Measurements from ENCODE around the gene TGM3.

TGM3 gene

GRCh38 chr20:2285613-2286012 lies 10.2 kb upstream of the TGM3 start:
- DNase-seq = no peak

- DNase-seq = no peak
Observed at GRCh38 chr20:2287504-2287903, 8.3 kb upstream of the TGM3 start.

GRCh38 chr20:2289475-2289874 lies 6.3 kb upstream of the TGM3 start:
- peak; percentile 61 for DNase-seq

- no peak for DNase-seq
Observed at GRCh38 chr20:2290486-2290885, 5.3 kb upstream of the TGM3 start.

GRCh38 chr20:2292416-2293110 lies 3.2 kb upstream of the TGM3 start:
- DNase-seq = peak; percentile 99

- no peak for DNase-seq
Observed at GRCh38 chr20:2293486-2293885, 2.3 kb upstream of the TGM3 start.

GRCh38 chr20:2293971-2294370 lies 1.8 kb upstream of the TGM3 start:
- DNase-seq = no peak

- DNase-seq = no peak
Observed at GRCh38 chr20:2295286-2295685, 515 bp upstream of the TGM3 start.

- no peak for DNase-seq
Observed at GRCh38 chr20:2296524-2297356, 939 bp downstream of the TGM3 start.

- no peak for DNase-seq
Observed at GRCh38 chr20:2297357-2297728, 1.5 kb downstream of the TGM3 start.

- no peak for DNase-seq
Observed at GRCh38 chr20:2298116-2298515, 2.3 kb downstream of the TGM3 start.

- DNase-seq = no peak
Observed at GRCh38 chr20:2298701-2299100, 2.9 kb downstream of the TGM3 start.

- DNase-seq = peak; percentile 76
Observed at GRCh38 chr20:2299301-2299700, 3.5 kb downstream of the TGM3 start.

GRCh38 chr20:2300002-2300401 lies 4.2 kb downstream of the TGM3 start:
- no peak for DNase-seq

- no peak for DNase-seq
Observed at GRCh38 chr20:2300420-2300819, 4.6 kb downstream of the TGM3 start.

GRCh38 chr20:2301164-2301622 lies 5.4 kb downstream of the TGM3 start:
- peak; percentile 100 for DNase-seq

GRCh38 chr20:2302384-2303060 lies 6.7 kb downstream of the TGM3 start:
- no peak for DNase-seq

GRCh38 chr20:2303673-2304072 lies 7.9 kb downstream of the TGM3 start:
- no peak for DNase-seq

- DNase-seq = no peak
Observed at GRCh38 chr20:2304180-2304579, 8.4 kb downstream of the TGM3 start.

GRCh38 chr20:2305029-2305428 lies 9.2 kb downstream of the TGM3 start:
- DNase-seq = no peak

GRCh38 chr20:2305479-2305878 lies 9.7 kb downstream of the TGM3 start:
- DNase-seq = no peak

GRCh38 chr20:2305946-2306345 lies 10.1 kb downstream of the TGM3 start:
- no peak for DNase-seq

- DNase-seq = no peak
Observed at GRCh38 chr20:2307136-2307535, 11.3 kb downstream of the TGM3 start.

- DNase-seq = no peak
Observed at GRCh38 chr20:2311329-2311728, 15.5 kb downstream of the TGM3 start.

All from MV-4-11 (cell line).